ENCODE data around the gene DARS2.

DNA sequence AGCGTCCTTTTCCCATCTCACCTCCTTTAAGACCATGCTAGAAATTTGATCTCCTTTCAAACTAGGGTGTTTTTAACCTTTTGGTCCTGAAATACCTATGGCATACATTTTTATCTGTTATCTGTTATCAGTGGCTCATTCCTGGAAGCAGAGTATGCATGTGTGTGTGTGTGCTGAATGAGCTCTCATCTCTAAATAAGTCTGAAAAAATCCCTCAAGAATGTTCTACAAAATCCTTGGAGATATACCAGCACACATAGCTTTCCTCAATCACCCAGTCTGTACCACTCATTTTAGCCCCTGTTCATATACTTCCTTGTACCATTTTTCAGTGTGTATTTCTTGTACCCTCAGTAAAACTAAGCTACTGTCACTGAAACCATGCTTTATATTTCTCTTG is 6.0 kb upstream of the DARS2 start:
- TF ChIP-seq EP300 (IDR thresholded peaks at IDR 0.05; ENCODE audit: borderline replicate concordance) (no peak), CREB1 (IDR thresholded peaks at IDR 0.05; ENCODE audit: low read depth) (no peak), FOXM1 (IDR thresholded peaks at IDR 0.05; ENCODE audit: borderline replicate concordance, low read depth) (no peak), ZBTB7A (IDR thresholded peaks at IDR 0.05; ENCODE audit: low read depth) (no peak), TAF1 (IDR thresholded peaks at IDR 0.05; ENCODE audit: low read depth) (no peak)
- TF ChIP-seq, protein P1, sequence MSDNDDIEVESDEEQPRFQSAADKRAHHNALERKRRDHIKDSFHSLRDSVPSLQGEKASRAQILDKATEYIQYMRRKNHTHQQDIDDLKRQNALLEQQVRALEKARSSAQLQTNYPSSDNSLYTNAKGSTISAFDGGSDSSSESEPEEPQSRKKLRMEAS (IDR thresholded peaks at IDR 0.05): no peak
- TF ChIP-seq, protein P2, sequence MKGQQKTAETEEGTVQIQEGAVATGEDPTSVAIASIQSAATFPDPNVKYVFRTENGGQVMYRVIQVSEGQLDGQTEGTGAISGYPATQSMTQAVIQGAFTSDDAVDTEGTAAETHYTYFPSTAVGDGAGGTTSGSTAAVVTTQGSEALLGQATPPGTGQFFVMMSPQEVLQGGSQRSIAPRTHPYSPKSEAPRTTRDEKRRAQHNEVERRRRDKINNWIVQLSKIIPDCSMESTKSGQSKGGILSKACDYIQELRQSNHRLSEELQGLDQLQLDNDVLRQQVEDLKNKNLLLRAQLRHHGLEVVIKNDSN (IDR thresholded peaks at IDR 0.05): no peak
- TF ChIP-seq, protein P3, sequence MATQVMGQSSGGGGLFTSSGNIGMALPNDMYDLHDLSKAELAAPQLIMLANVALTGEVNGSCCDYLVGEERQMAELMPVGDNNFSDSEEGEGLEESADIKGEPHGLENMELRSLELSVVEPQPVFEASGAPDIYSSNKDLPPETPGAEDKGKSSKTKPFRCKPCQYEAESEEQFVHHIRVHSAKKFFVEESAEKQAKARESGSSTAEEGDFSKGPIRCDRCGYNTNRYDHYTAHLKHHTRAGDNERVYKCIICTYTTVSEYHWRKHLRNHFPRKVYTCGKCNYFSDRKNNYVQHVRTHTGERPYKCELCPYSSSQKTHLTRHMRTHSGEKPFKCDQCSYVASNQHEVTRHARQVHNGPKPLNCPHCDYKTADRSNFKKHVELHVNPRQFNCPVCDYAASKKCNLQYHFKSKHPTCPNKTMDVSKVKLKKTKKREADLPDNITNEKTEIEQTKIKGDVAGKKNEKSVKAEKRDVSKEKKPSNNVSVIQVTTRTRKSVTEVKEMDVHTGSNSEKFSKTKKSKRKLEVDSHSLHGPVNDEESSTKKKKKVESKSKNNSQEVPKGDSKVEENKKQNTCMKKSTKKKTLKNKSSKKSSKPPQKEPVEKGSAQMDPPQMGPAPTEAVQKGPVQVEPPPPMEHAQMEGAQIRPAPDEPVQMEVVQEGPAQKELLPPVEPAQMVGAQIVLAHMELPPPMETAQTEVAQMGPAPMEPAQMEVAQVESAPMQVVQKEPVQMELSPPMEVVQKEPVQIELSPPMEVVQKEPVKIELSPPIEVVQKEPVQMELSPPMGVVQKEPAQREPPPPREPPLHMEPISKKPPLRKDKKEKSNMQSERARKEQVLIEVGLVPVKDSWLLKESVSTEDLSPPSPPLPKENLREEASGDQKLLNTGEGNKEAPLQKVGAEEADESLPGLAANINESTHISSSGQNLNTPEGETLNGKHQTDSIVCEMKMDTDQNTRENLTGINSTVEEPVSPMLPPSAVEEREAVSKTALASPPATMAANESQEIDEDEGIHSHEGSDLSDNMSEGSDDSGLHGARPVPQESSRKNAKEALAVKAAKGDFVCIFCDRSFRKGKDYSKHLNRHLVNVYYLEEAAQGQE (IDR thresholded peaks at IDR 0.05; ENCODE audit: low read depth): no peak

Measured in Ishikawa (cell line).